Muscle layer of duodenum (tissue), 2 donors: ENCODE results near the gene HGS.

Experiments used
- H3K27ac ChIP-seq: one replicate; pipeline ENCODE4 v1.7.0; 2013; ENCODE audit warnings: mild to moderate bottlenecking, low read length
- H3K27me3 ChIP-seq: one replicate; pipeline ENCODE4 v1.7.0; 2013; ENCODE audit warnings: low read depth, mild to moderate bottlenecking, control low read depth, low read length
- H3K36me3 ChIP-seq, 2 donors: one replicate each; pipeline ENCODE4 v1.7.0; 2013; ENCODE audit warnings: low read length in 2 of 2, control low read depth in 1 of 2, mild to moderate bottlenecking in 1 of 2; ENCODE audit not compliant: insufficient read depth in 2 of 2, control insufficient read depth in 1 of 2
- H3K4me1 ChIP-seq, 2 donors: one replicate each; pipeline ENCODE4 v1.7.0; 2013; ENCODE audit warnings: low read length in 2 of 2, mild to moderate bottlenecking in 2 of 2, control low read depth in 1 of 2, moderate library complexity in 1 of 2; ENCODE audit not compliant: insufficient read depth in 2 of 2, control insufficient read depth in 1 of 2
- H3K4me3 ChIP-seq, 2 donors: one replicate each; pipeline ENCODE4 v1.7.0; 2013; ENCODE audit warnings: low read length in 2 of 2, low read depth in 1 of 2, mild to moderate bottlenecking in 1 of 2
- H3K9me3 ChIP-seq, 2 donors: one replicate each; pipeline ENCODE4 v1.7.0; 2013; ENCODE audit warnings: low read length in 2 of 2, control low read depth in 1 of 2, mild to moderate bottlenecking in 1 of 2; ENCODE audit not compliant: control insufficient read depth in 1 of 2
- donor health status: healthy.

Gene HGS

GRCh38 chr17:81646869-81647600 lies 36.8 kb upstream of the HGS start:
- peaks cover 0 to 6% of the 10 kb centered on the region in 2 donors for H3K9me3 ChIP-seq
- H3K27me3 ChIP-seq: peaks cover 10% of the 10 kb centered on the region
- no peak overlapping the region for H3K4me3 ChIP-seq
- no peak overlapping the region for H3K27ac ChIP-seq
- no peaks in the 10 kb centered on the region for H3K36me3 ChIP-seq
- no peaks in the 10 kb centered on the region for H3K4me1 ChIP-seq

- H3K4me1 ChIP-seq: no peaks in the 10 kb centered on the region
- H3K9me3 ChIP-seq: peaks cover 0 to 6% of the 10 kb centered on the region in 2 donors
- H3K4me3 ChIP-seq: no peak overlapping the region
- no peak overlapping the region for H3K27ac ChIP-seq
- H3K36me3 ChIP-seq: no peaks in the 10 kb centered on the region
- peaks cover 10% of the 10 kb centered on the region for H3K27me3 ChIP-seq
These were observed 36.2 kb upstream of the HGS start for GRCh38 chr17:81647640-81648012.

GRCh38 chr17:81648013-81648706 lies 35.7 kb upstream of the HGS start:
- Histone ChIP-seq H3K4me1 (no peaks in the 10 kb centered on the region), H3K4me3 (no peak overlapping the region), H3K9me3 (peaks cover 0 to 6% of the 10 kb centered on the region in 2 donors), H3K27me3 (peaks cover 10% of the 10 kb centered on the region), H3K36me3 (no peaks in the 10 kb centered on the region), H3K27ac (no peak overlapping the region)

- Histone ChIP-seq H3K4me1 (no peaks in the 10 kb centered on the region), H3K27ac (no peak overlapping the region), H3K4me3 (no peak overlapping the region), H3K27me3 (peaks cover 10% of the 10 kb centered on the region), H3K9me3 (peaks cover 0 to 6% of the 10 kb centered on the region in 2 donors), H3K36me3 (no peaks in the 10 kb centered on the region)
These were observed 35.1 kb upstream of the HGS start for GRCh38 chr17:81648707-81649085.

GRCh38 chr17:81650951-81651350 lies 32.9 kb upstream of the HGS start:
- Histone ChIP-seq H3K27me3 (peaks cover 10% of the 10 kb centered on the region), H3K36me3 (no peaks in the 10 kb centered on the region)

GRCh38 chr17:81651692-81652091 lies 32.1 kb upstream of the HGS start:
- Histone ChIP-seq H3K36me3 (no peaks in the 10 kb centered on the region), H3K27me3 (peaks cover 10% of the 10 kb centered on the region)

More at GRCh38 chr17:81650951-81651350, 32.9 kb upstream of the HGS start:
- Histone ChIP-seq H3K4me1 (no peaks in the 10 kb centered on the region), H3K4me3 (no peak overlapping the region), H3K9me3 (peaks cover 0 to 6% of the 10 kb centered on the region in 2 donors), H3K27ac (no peak overlapping the region)

GRCh38 chr17:81652906-81653771 lies 30.7 kb upstream of the HGS start:
- Histone ChIP-seq H3K9me3 (peaks cover 0 to 6% of the 10 kb centered on the region in 2 donors), H3K4me3 (no peak overlapping the region), H3K27ac (no peak overlapping the region), H3K4me1 (no peaks in the 10 kb centered on the region), H3K36me3 (no peaks in the 10 kb centered on the region), H3K27me3 (no peaks in the 10 kb centered on the region)

More at GRCh38 chr17:81651692-81652091, 32.1 kb upstream of the HGS start:
- Histone ChIP-seq H3K4me1 (no peaks in the 10 kb centered on the region), H3K4me3 (no peak overlapping the region), H3K27ac (no peak overlapping the region), H3K9me3 (peaks cover 0 to 6% of the 10 kb centered on the region in 2 donors)

- H3K27me3 ChIP-seq: no peaks in the 10 kb centered on the region
- H3K4me3 ChIP-seq: no peak overlapping the region
- H3K27ac ChIP-seq: no peak overlapping the region
- no peaks in the 10 kb centered on the region for H3K4me1 ChIP-seq
- no peaks in the 10 kb centered on the region for H3K9me3 ChIP-seq
- no peaks in the 10 kb centered on the region for H3K36me3 ChIP-seq
These were observed 28.3 kb upstream of the HGS start for GRCh38 chr17:81655378-81656117.

- no peaks in the 10 kb centered on the region for H3K9me3 ChIP-seq
- H3K4me3 ChIP-seq: no peak within 1 kb of the TSS
- no peaks in the 10 kb centered on the region for H3K36me3 ChIP-seq
- H3K4me1 ChIP-seq: no peaks in the 10 kb centered on the region
- no peak within 1 kb of the TSS for H3K27ac ChIP-seq
- no peaks in the 10 kb centered on the region for H3K27me3 ChIP-seq
These were observed 27.6 kb upstream of the HGS start, which contains the start of gene PDE6G for GRCh38 chr17:81656118-81656743. TSS of gene PDE6G (minus strand) at chr17:81656542. CDS start at chr17:81653305, 3,237 bp downstream.

GRCh38 chr17:81656835-81657234 lies 27.0 kb upstream of the HGS start:
- Histone ChIP-seq H3K4me1 (no peaks in the 10 kb centered on the region), H3K27me3 (no peaks in the 10 kb centered on the region), H3K4me3 (no peak overlapping the region), H3K27ac (no peak overlapping the region), H3K9me3 (no peaks in the 10 kb centered on the region), H3K36me3 (no peaks in the 10 kb centered on the region)
